ENCODE data around the gene UBL3. TPM values are rescaled to one million over a fixed set of nuclear protein-coding genes. Genes with fewer than 3 reads are reported as not detected.

UBL3 gene
- total RNA-seq, 1 donor from 2014 or later: 21.3 TPM

GRCh38 chr13:29819143-29819542 is 31.3 kb downstream of the UBL3 start:
- Mint-ChIP-seq H3K27ac (ENCODE audit: unreplicated experiment) (no peak overlapping the region), H3K9me3 (ENCODE audit: unreplicated experiment) (no peaks in the 10 kb centered on the region), H3K27me3 (ENCODE audit: unreplicated experiment) (no peaks in the 10 kb centered on the region), H3K4me3 (ENCODE audit: unreplicated experiment) (no peak overlapping the region), H3K4me1 (ENCODE audit: low read depth, unreplicated experiment) (peaks cover 18% of the 10 kb centered on the region), H3K36me3 (ENCODE audit: unreplicated experiment) (no peaks in the 10 kb centered on the region)
- no peak for TF ChIP-seq CTCF (IDR thresholded peaks at IDR 0.05; ENCODE audit: partially characterized antibody, unreplicated experiment)
- no peak for DNase-seq

- TF ChIP-seq CTCF (IDR thresholded peaks at IDR 0.05; ENCODE audit: partially characterized antibody, unreplicated experiment): no peak
- DNase-seq: no peak
- H3K27me3 Mint-ChIP-seq (ENCODE audit: unreplicated experiment): no peaks in the 10 kb centered on the region
- peaks cover 18% of the 10 kb centered on the region for H3K4me1 Mint-ChIP-seq (ENCODE audit: low read depth, unreplicated experiment)
- H3K4me3 Mint-ChIP-seq (ENCODE audit: unreplicated experiment): no peak overlapping the region
- peak overlapping the region; percentile 3 for H3K27ac Mint-ChIP-seq (ENCODE audit: unreplicated experiment)
- H3K36me3 Mint-ChIP-seq (ENCODE audit: unreplicated experiment): no peaks in the 10 kb centered on the region
- no peaks in the 10 kb centered on the region for H3K9me3 Mint-ChIP-seq (ENCODE audit: unreplicated experiment)
These were observed 32.6 kb downstream of the UBL3 start for GRCh38 chr13:29817604-29818378.

GRCh38 chr13:29816715-29817114 is 33.7 kb downstream of the UBL3 start:
- Mint-ChIP-seq H3K36me3 (ENCODE audit: unreplicated experiment) (no peaks in the 10 kb centered on the region), H3K4me1 (ENCODE audit: low read depth, unreplicated experiment) (peaks cover 18% of the 10 kb centered on the region), H3K27me3 (ENCODE audit: unreplicated experiment) (no peaks in the 10 kb centered on the region), H3K27ac (ENCODE audit: unreplicated experiment) (no peak overlapping the region), H3K4me3 (ENCODE audit: unreplicated experiment) (no peak overlapping the region), H3K9me3 (ENCODE audit: unreplicated experiment) (no peaks in the 10 kb centered on the region)
- no peak for TF ChIP-seq CTCF (IDR thresholded peaks at IDR 0.05; ENCODE audit: partially characterized antibody, unreplicated experiment)
- DNase-seq: no peak

DNA sequence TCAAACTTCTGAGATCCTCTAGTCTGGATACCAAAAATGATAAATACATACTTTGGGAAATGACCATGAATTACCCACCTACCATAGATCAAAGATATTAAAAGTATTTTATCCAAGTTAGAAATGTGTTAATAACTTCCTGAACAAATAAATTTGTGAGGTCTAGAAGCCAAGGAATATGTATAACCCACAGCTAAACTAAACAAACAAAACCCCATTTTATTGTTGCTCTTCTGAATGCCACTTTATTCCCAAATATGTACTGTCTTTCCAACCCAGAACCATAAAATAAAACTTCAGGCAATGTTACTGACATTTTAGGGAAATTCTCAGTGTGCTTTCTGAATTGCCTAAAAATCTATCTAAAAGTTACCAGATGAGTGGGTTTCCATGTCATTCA is 35.1 kb downstream of the UBL3 start:
- no peak for TF ChIP-seq CTCF (IDR thresholded peaks at IDR 0.05; ENCODE audit: partially characterized antibody, unreplicated experiment)
- Mint-ChIP-seq H3K4me1 (ENCODE audit: low read depth, unreplicated experiment) (peaks cover 20% of the 10 kb centered on the region), H3K27me3 (ENCODE audit: unreplicated experiment) (no peaks in the 10 kb centered on the region), H3K36me3 (ENCODE audit: unreplicated experiment) (no peaks in the 10 kb centered on the region), H3K4me3 (ENCODE audit: unreplicated experiment) (no peak overlapping the region), H3K9me3 (ENCODE audit: unreplicated experiment) (no peaks in the 10 kb centered on the region), H3K27ac (ENCODE audit: unreplicated experiment) (no peak overlapping the region)
- no peak for DNase-seq

GRCh38 chr13:29810898-29811297 is 39.5 kb downstream of the UBL3 start:
- no peak for DNase-seq
- no peaks in the 10 kb centered on the region for H3K36me3 Mint-ChIP-seq (ENCODE audit: unreplicated experiment)
- no peaks in the 10 kb centered on the region for H3K9me3 Mint-ChIP-seq (ENCODE audit: unreplicated experiment)
- H3K4me1 Mint-ChIP-seq (ENCODE audit: low read depth, unreplicated experiment): peaks cover 6% of the 10 kb centered on the region
- H3K27me3 Mint-ChIP-seq (ENCODE audit: unreplicated experiment): no peaks in the 10 kb centered on the region
- no peak overlapping the region for H3K4me3 Mint-ChIP-seq (ENCODE audit: unreplicated experiment)
- H3K27ac Mint-ChIP-seq (ENCODE audit: unreplicated experiment): no peak overlapping the region
- TF ChIP-seq CTCF (IDR thresholded peaks at IDR 0.05; ENCODE audit: partially characterized antibody, unreplicated experiment): no peak

All from glutamatergic neuron (in vitro differentiated cells).